NB4 (cell line): ENCODE measurements around the gene COPB2.

Experiments used
- DNase-seq: peaks from one replicate; pipeline ENCODE4 v3.0.0; 2010; ENCODE audit warnings: low read depth
- H3K4me3 ChIP-seq: one replicate; pipeline ENCODE4 v1.5.1; 2011; ENCODE audit warnings: mild to moderate bottlenecking, low read depth, low read length, moderate library complexity
- MYC ChIP-seq: IDR thresholded peaks from 2 replicates; pipeline ENCODE4 v1.6.1; 2011; ENCODE audit warnings: low read depth, low read length
- POLR2A ChIP-seq: IDR thresholded peaks from 2 replicates; pipeline ENCODE4 v1.6.1; 2011; ENCODE audit warnings: mild to moderate bottlenecking; ENCODE audit not compliant: insufficient read length; ENCODE audit errors: extremely low read depth
- TF ChIP-seq, protein P1 (sequence below): IDR thresholded peaks from 2 replicates; pipeline ENCODE4 v1.6.1; 2011; ENCODE audit warnings: low read depth, low read length
- TF ChIP-seq, protein P2 (sequence below): IDR thresholded peaks from one replicate; pipeline ENCODE4 v1.5.1; 2012; ENCODE audit warnings: low read depth, low read length

The COPB2 gene

DNA sequence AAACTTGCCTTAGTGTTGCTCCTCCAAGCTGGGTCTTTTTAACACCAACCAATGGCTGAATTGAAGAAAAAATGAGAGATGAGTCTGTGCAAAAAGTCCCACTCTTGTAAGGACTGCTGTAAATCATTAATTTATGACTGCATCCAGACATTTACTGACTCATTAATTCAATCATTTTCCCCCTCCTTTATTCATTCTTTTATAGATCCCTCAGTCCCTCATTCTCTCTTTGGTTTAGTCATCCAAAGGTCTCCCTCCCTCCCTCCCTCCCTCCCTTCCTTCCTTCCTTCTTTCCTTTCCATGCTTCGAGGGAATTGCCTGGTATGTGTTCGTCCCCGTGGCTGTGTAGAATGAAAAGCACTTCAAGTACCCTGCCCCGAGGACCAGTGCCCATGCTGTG is 80.9 kb downstream of the COPB2 start:
- no peak overlapping the region for H3K4me3 ChIP-seq
- no peak for TF ChIP-seq MYC
- TF ChIP-seq, protein P1, sequence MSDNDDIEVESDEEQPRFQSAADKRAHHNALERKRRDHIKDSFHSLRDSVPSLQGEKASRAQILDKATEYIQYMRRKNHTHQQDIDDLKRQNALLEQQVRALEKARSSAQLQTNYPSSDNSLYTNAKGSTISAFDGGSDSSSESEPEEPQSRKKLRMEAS, result no peak
- TF ChIP-seq, protein P2, sequence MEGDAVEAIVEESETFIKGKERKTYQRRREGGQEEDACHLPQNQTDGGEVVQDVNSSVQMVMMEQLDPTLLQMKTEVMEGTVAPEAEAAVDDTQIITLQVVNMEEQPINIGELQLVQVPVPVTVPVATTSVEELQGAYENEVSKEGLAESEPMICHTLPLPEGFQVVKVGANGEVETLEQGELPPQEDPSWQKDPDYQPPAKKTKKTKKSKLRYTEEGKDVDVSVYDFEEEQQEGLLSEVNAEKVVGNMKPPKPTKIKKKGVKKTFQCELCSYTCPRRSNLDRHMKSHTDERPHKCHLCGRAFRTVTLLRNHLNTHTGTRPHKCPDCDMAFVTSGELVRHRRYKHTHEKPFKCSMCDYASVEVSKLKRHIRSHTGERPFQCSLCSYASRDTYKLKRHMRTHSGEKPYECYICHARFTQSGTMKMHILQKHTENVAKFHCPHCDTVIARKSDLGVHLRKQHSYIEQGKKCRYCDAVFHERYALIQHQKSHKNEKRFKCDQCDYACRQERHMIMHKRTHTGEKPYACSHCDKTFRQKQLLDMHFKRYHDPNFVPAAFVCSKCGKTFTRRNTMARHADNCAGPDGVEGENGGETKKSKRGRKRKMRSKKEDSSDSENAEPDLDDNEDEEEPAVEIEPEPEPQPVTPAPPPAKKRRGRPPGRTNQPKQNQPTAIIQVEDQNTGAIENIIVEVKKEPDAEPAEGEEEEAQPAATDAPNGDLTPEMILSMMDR, result no peak
- no peak for TF ChIP-seq POLR2A
- no peak for DNase-seq

DNA sequence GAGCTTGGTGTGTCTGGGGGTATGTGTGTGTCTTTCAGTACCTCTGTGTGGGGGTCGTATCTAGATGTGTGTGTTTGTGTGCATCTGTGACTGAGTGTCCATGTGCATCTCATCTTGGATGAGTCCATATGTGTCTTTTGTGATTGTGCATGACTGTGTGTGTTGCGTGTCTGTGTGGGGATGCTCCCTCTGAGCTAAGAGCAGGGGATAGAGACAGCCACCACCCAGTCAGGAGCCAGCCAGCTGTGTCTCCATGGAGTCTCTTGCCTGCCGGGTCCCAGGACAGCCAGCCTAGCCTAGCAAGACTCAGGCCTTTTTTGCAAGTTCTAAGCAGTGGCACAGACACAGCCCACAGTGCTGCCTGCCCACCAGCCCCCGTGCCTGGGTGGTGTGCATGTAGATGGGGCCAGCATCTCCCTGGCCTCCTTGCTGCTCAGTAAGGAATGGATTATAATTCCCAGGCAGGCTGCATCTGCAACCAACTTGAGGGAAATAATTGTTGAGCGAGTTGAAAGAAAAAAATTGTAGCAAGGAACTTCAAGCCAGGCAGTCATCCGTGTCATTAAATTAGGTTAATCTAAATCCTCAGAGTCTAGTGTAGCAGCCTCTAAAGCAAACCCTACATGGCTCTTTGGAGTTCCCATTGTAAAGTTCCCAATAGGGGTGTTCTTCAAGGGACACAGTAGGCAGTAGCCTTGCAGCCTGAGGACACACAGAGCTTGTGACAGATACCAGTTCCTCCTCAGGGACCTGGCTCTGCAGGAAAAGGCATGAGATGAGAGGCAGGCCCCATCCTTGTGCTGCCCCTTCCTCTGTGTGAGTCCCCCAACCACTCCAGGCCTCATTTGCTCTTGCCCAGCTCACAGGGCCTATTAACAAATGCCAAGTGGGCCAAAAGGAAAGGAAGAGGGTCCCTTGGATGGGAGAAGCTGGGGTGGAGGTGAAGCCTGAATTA is 81.6 kb downstream of the COPB2 start:
- TF ChIP-seq, protein P2, result no peak
- TF ChIP-seq MYC (no peak), POLR2A (no peak)
- TF ChIP-seq, protein P1, result no peak
- no peak overlapping the region for H3K4me3 ChIP-seq
- no peak for DNase-seq
